Measurements from ENCODE around the gene CHRNA1. TPM values are rescaled to one million over a fixed set of nuclear protein-coding genes. Genes with fewer than 3 reads are reported as not detected.

CHRNA1 gene
- total and polyA plus RNA-seq, 2 of the 13 experiments (the other 11 are each of a cell fraction or from before 2014, with no cell fraction given), result not detected

GRCh38 chr2:174728096-174728495, 36.2 kb downstream of the CHRNA1 start:
- in situ Hi-C loops (cut with HindIII; ENCODE audit: extremely low pct_ligation_motif_present, low pct_unique_long_range_greater_than_20kb), result no loop called here
- no peak for DNase-seq (ENCODE audit: low spot score)
- no peak overlapping the region for H3K4me2 ChIP-seq (ENCODE audit: low read depth, low read length)
- peaks cover 2 to 48% of the 10 kb centered on the region in 2 experiments; a peak in 3 of 5 replicates for H3K27me3 ChIP-seq (ENCODE audit: control insufficient read depth in 1 of 2, insufficient read depth in 2 of 2, low read length in 2 of 2)
- no peaks in the 10 kb centered on the region for H3K9me3 ChIP-seq (ENCODE audit: low read length)
- no peak overlapping the region for H3K9ac ChIP-seq (ENCODE audit: insufficient read depth, low read depth, low read length)
- no peaks in the 10 kb centered on the region for H3K4me1 ChIP-seq (ENCODE audit: insufficient read depth, low read length)
- no peaks in the 10 kb centered on the region for H3K36me3 ChIP-seq (replicated peaks in 1 of 2; ENCODE audit: control insufficient read depth in 1 of 2, insufficient read depth in 2 of 2, low read length in 2 of 2)
- intact Hi-C loops (cut with micrococcal nuclease; ENCODE audit: unreplicated experiment), result no loop called here
- TF ChIP-seq MTF2 (CRISPR knock-in tag; IDR thresholded peaks at IDR 0.05; ENCODE audit: borderline replicate concordance) (no peak), POLR2AphosphoS5 (IDR thresholded peaks at IDR 0.05; ENCODE audit: low read depth, low read length) (no peak), HOXD1 (CRISPR knock-in tag; IDR thresholded peaks at IDR 0.05) (no peak), ZNF572 (CRISPR knock-in tag; IDR thresholded peaks at IDR 0.05) (no peak), U2AF2 (IDR thresholded peaks at IDR 0.05; ENCODE audit: low read depth, low read length) (no peak), SOX13 (IDR thresholded peaks at IDR 0.05) (no peak), SOX13 (CRISPR knock-in tag; conservative IDR thresholded peaks at IDR 0.05 in 1 of 2, IDR thresholded peaks at IDR 0.05 in 1 of 2) (no peak), CBX5 (CRISPR knock-in tag; IDR thresholded peaks at IDR 0.05; ENCODE audit: borderline replicate concordance) (no peak), SMYD3 (CRISPR knock-in tag; IDR thresholded peaks at IDR 0.05) (no peak), ZBTB34 (CRISPR knock-in tag; IDR thresholded peaks at IDR 0.05) (no peak), TCF12 (IDR thresholded peaks at IDR 0.05) (no peak), TCF12 (CRISPR knock-in tag; IDR thresholded peaks at IDR 0.05) (no peak)
- TF ChIP-seq, protein P1, sequence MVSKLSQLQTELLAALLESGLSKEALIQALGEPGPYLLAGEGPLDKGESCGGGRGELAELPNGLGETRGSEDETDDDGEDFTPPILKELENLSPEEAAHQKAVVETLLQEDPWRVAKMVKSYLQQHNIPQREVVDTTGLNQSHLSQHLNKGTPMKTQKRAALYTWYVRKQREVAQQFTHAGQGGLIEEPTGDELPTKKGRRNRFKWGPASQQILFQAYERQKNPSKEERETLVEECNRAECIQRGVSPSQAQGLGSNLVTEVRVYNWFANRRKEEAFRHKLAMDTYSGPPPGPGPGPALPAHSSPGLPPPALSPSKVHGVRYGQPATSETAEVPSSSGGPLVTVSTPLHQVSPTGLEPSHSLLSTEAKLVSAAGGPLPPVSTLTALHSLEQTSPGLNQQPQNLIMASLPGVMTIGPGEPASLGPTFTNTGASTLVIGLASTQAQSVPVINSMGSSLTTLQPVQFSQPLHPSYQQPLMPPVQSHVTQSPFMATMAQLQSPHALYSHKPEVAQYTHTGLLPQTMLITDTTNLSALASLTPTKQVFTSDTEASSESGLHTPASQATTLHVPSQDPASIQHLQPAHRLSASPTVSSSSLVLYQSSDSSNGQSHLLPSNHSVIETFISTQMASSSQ (IDR thresholded peaks at IDR 0.05; ENCODE audit: low read depth), result no peak
- TF ChIP-seq, protein P1 (CRISPR knock-in tag; IDR thresholded peaks at IDR 0.05; ENCODE audit: borderline replicate concordance), result no peak
- H4K20me1 ChIP-seq (ENCODE audit: insufficient read depth, low read length), result no peaks in the 10 kb centered on the region
- no peak overlapping the region for H3K27ac ChIP-seq (ENCODE audit: extremely low read length, insufficient read depth, low read length)
- 57% methylated on average over 8 of the region's 9 CpGs for WGBS (ENCODE audit: low lambda C conversion rate)
- H3K79me2 ChIP-seq (ENCODE audit: insufficient read depth, low read length), result no peaks in the 10 kb centered on the region
- CTCF ChIA-PET (ENCODE audit: low intra/inter-chr PET ratio, low total read pairs), result no interaction called here
- ATAC-seq, result no peak
- POLR2A ChIA-PET, result no interaction called here
- no TSS peak for BruUV-seq (replicated peaks)
- no peak overlapping the region for H3K4me3 ChIP-seq (replicated peaks in 1 of 3; ENCODE audit: insufficient read depth in 1 of 3, low read depth in 2 of 3, low read length in 3 of 3)
- no peak overlapping the region for H2AFZ ChIP-seq (ENCODE audit: low read length)
- FAIRE-seq, result no peak
